ENCODE results near the gene PRKCB. TPM values are rescaled to one million over a fixed set of nuclear protein-coding genes. Genes with fewer than 3 reads are reported as not detected.

The PRKCB gene
- total and polyA plus RNA-seq, 8 donors, result 13.5 to 74.3 (median 57.0) TPM

- peak overlapping the region in 1 of 2 donors; percentile 80 for H3K27ac ChIP-seq
- intact Hi-C loops (cut with DNase I), result no loop called here
- ATAC-seq, result peak; percentile 58
Measured at GRCh38 chr16:23826528-23827045, 9.2 kb upstream of the PRKCB start.

DNA sequence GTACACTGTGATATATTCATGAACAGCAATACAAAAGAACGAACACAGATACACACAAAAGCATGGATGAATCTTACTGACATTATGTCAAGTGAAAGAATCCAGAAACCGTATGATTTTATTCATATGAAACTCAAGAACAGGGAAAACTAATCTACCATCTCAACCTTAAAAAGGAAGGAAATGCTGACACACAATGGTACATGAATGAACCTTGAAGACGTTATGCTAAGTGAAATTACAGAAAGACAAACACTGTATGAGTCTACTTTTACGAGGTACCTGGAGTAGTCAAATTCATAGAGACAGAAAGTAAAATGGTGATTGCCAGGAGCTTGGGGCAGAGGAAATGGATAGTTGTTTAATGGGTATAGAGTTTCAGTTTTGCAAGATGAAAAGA lies 8.7 kb upstream of the PRKCB start:
- no peaks in the 10 kb centered on the region for H3K27me3 ChIP-seq
- no peaks in the 10 kb centered on the region for H3K36me3 ChIP-seq
- peaks cover 0 to 17% of the 10 kb centered on the region in 2 donors for H3K9me3 ChIP-seq
- intact Hi-C loops (cut with DNase I), result no loop called here
- peaks cover 0 to 19% of the 10 kb centered on the region in 2 donors for H3K4me1 ChIP-seq
- ATAC-seq (no peak), DNase-seq (no peak)
- no peak for TF ChIP-seq CTCF (IDR thresholded peaks at IDR 0.05)
- no peak overlapping the region for H3K4me3 ChIP-seq
- peak overlapping the region in 1 of 2 donors; percentile 80 for H3K27ac ChIP-seq

More at GRCh38 chr16:23826528-23827045, 9.2 kb upstream of the PRKCB start:
- DNase-seq, result no peak
- no peaks in the 10 kb centered on the region for H3K36me3 ChIP-seq
- H3K27me3 ChIP-seq, result no peaks in the 10 kb centered on the region
- TF ChIP-seq CTCF (IDR thresholded peaks at IDR 0.05), result no peak
- H3K4me3 ChIP-seq, result no peak overlapping the region
- H3K4me1 ChIP-seq, result peaks cover 0 to 19% of the 10 kb centered on the region in 2 donors
- H3K9me3 ChIP-seq, result peaks cover 0 to 17% of the 10 kb centered on the region in 2 donors

DNA sequence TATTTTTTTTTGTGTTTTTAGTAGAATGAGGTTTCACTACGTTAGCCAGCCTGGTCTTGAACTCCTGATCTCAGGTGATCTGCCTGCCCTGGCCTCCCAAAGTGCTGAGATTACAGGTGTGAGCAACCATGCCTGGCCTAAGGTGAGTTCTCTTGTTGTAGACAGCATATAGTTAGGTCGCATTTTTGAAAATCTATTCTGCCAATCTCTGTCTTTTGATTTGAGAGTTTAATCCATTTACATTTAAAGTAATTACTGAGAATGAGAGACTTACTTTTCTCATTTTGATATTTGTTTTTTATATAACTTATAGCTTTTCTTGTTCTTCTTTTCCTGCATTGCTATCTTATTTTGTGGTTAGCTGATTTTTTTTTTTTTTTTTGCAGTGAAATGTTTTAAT lies 6.3 kb upstream of the PRKCB start:
- intact Hi-C loops (cut with DNase I), result no loop called here
- H3K27ac ChIP-seq, result no peak overlapping the region
- no peak for ATAC-seq
- TF ChIP-seq CTCF (IDR thresholded peaks at IDR 0.05), result no peak
- peaks cover 0 to 9% of the 10 kb centered on the region in 2 donors for H3K27me3 ChIP-seq
- H3K36me3 ChIP-seq, result no peaks in the 10 kb centered on the region
- DNase-seq, result no peak
- no peak overlapping the region for H3K4me3 ChIP-seq
- peaks cover 0 to 17% of the 10 kb centered on the region in 2 donors for H3K9me3 ChIP-seq
- H3K4me1 ChIP-seq, result peaks cover 0 to 19% of the 10 kb centered on the region in 2 donors

DNA sequence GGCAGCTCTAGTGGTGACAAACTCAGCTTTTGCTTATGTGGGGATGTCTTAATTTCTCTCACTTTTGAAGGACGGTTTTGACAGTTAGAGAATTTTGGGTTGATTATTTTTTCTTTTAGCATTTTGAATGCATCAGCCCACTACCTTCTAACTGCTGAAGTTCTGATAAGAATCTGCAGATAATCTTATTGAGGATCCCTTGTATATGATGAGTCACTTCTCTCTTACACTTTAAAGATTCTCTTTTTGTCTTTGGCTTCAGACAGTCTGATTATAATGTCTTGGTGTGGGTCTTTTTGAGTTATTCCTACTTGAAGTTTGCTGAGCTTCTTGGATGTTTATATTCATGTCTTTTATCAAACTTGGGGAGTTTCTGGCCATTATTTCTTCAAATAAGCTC lies 5.5 kb upstream of the PRKCB start:
- TF ChIP-seq CTCF (IDR thresholded peaks at IDR 0.05), result no peak
- H3K4me3 ChIP-seq, result no peak overlapping the region
- no peaks in the 10 kb centered on the region for H3K36me3 ChIP-seq
- no peak overlapping the region for H3K27ac ChIP-seq
- intact Hi-C loops (cut with DNase I), result no loop called here
- ATAC-seq (no peak), DNase-seq (no peak)
- peaks cover 0 to 17% of the 10 kb centered on the region in 2 donors for H3K9me3 ChIP-seq
- peaks cover 0 to 17% of the 10 kb centered on the region in 2 donors for H3K4me1 ChIP-seq
- H3K27me3 ChIP-seq, result peaks cover 0 to 17% of the 10 kb centered on the region in 2 donors

GRCh38 chr16:23832882-23833281 lies 2.9 kb upstream of the PRKCB start:
- Histone ChIP-seq H3K27ac (no peak overlapping the region), H3K4me1 (peaks cover 0 to 10% of the 10 kb centered on the region in 2 donors), H3K4me3 (no peak overlapping the region), H3K9me3 (peaks cover 0 to 17% of the 10 kb centered on the region in 2 donors), H3K36me3 (no peaks in the 10 kb centered on the region), H3K27me3 (peaks cover 0 to 43% of the 10 kb centered on the region in 2 donors)
- no peak for TF ChIP-seq CTCF (IDR thresholded peaks at IDR 0.05)
- ATAC-seq, result no peak
- no peak for DNase-seq
- intact Hi-C loops (cut with DNase I), result no loop called here
